H7 (cell line): ENCODE results near the gene SWAP70. TPM values are rescaled to one million over a fixed set of nuclear protein-coding genes. Genes with fewer than 3 reads are reported as not detected.

Source experiments
- DNase-seq: peaks from one replicate; pipeline ENCODE4 v3.0.0; 2012
- H3K27me3 ChIP-seq: 2 replicates; pipeline ENCODE4 v1.6.0; 2011; ENCODE audit warnings: mild to moderate bottlenecking, low read length; ENCODE audit not compliant: control insufficient read depth, insufficient read depth
- H3K36me3 ChIP-seq: replicated peaks from 2 replicates; pipeline ENCODE4 v1.5.1; 2011; ENCODE audit warnings: low read length; ENCODE audit not compliant: control insufficient read depth, insufficient read depth
- H3K4me3 ChIP-seq: 2 replicates; pipeline ENCODE4 v1.5.1; 2011; ENCODE audit warnings: low read depth, mild to moderate bottlenecking, control low read depth, low read length, moderate library complexity; ENCODE audit not compliant: insufficient read depth
- total RNA-seq: library from RNA; depleted of rRNA; stranded (reverse); fragments of >200 nt; shearing (Covaris generic); gene quantifications from 2 replicates; pipeline ENCODE4 v1.2.3, GENCODE V29; 2014

SWAP70 gene
- total RNA-seq, 1 experiment from 2014 or later = 18.5 TPM

DNA sequence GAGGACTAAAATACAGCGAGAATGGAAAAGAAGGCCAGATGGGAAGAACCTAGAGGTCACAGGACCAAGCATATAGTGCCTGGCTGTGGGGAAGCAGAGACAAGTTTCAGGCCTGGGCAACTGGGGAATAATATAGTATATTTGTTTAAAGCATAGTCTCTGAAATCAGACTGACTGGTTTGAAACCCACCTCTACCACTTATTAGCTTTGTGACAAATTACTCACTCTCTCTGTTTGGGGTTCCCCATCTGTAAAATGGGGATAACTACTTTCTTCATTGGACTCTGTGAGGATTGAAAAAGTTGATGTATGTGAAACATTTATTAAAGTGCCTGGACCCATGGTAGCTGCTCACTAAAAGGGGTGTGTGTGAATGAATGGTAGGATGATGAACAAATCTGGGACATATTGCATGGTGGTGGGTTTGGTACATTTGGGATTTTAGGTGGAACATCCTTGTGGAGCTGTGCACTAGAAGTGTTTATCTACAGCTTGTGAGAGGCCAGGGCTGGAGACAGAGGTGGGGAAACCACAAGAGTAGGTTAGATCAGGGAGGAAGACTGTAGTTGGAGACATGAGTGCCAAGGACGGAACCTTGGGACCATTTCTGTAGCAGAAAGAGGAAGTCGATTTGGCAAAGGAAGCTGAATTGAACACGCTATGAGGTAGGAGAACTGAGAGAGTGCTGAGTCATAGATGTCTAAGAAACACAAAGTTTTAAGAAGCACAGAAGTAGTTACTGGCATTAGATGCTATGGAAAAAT lies 52.6 kb downstream of the SWAP70 start:
- Histone ChIP-seq H3K27me3 (no peaks in the 10 kb centered on the region), H3K4me3 (no peak overlapping the region), H3K36me3 (peaks cover 5% of the 10 kb centered on the region)
- DNase-seq = no peak

DNA sequence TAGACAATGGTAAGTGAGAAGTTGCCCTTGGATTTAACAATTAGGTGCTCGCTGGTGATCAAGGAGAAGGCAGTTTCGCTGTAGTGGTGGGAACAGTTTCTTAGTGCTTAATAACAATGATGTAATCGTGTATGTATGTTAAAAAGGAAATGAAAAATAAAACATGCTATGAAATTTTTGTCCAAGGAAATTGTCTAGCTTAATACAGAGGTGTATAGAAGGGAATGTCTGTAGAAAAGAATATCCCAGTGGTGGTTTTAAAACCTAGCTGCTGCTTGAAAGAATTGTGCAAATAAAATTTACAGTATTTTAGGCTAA lies 53.1 kb downstream of the SWAP70 start:
- Histone ChIP-seq H3K27me3 (no peaks in the 10 kb centered on the region), H3K4me3 (no peak overlapping the region), H3K36me3 (peaks cover 5% of the 10 kb centered on the region)
- no peak for DNase-seq

DNA sequence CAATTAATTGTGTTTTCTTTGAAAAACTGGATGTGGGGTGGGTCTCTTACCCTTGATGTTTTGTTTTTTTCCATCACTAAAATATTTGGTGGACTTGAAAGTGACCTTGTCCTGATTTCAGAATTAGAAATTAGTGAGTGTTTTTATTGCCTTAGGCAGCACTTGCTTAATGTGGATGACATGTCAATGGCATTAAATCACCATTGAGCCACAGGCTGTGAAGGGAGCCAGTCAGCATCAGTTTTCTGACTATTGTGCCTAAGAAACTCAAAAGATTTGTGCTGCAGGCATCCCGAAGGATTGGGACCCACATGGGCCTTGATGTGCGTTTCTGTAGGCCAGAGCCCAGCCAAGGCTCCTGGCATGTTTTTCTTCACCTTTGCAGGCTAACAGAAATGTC lies 53.8 kb downstream of the SWAP70 start:
- Histone ChIP-seq H3K4me3 (no peak overlapping the region), H3K27me3 (no peaks in the 10 kb centered on the region), H3K36me3 (peaks cover 5% of the 10 kb centered on the region)
- no peak for DNase-seq

GRCh38 chr11:9718147-9718546 lies 54.3 kb downstream of the SWAP70 start:
- H3K27me3 ChIP-seq = no peaks in the 10 kb centered on the region
- no peak overlapping the region for H3K4me3 ChIP-seq
- DNase-seq = no peak
- peaks cover 4% of the 10 kb centered on the region for H3K36me3 ChIP-seq

- Histone ChIP-seq H3K36me3 (peaks cover 6% of the 10 kb centered on the region), H3K27me3 (no peaks in the 10 kb centered on the region), H3K4me3 (no peak overlapping the region)
- DNase-seq = no peak
These were observed 55.9 kb downstream of the SWAP70 start for GRCh38 chr11:9719566-9720289.

GRCh38 chr11:9720290-9720630 lies 56.4 kb downstream of the SWAP70 start:
- no peaks in the 10 kb centered on the region for H3K27me3 ChIP-seq
- H3K4me3 ChIP-seq = no peak overlapping the region
- no peak for DNase-seq
- peaks cover 2% of the 10 kb centered on the region; the same call in 1 of the 2 replicates for H3K36me3 ChIP-seq

- H3K36me3 ChIP-seq = peaks cover 2% of the 10 kb centered on the region; the same call in 1 of the 2 replicates
- no peaks in the 10 kb centered on the region for H3K27me3 ChIP-seq
- DNase-seq = no peak
- H3K4me3 ChIP-seq = no peak overlapping the region
These were observed 58.1 kb downstream of the SWAP70 start for GRCh38 chr11:9722023-9722422.

DNA sequence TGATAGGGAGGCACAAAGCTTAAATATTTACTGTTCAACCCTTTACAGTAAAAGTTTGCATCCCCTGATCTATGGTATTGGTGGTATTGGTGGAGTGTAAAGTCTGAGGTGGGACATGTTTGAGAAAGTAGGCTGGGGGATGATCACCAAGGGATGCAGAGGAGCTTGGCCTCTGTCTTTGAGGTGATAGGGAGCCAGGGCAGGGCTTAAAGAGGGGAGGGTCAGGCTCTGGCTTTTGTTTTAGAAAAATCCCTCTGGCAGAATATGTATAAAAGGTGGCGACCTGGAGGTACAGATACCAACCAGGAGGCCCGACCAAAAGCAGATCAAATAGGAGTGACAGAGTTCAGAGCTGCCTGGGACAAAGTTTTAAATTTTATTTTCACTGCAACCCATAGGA lies 59.0 kb downstream of the SWAP70 start:
- H3K27me3 ChIP-seq = no peaks in the 10 kb centered on the region
- DNase-seq = no peak
- no peak overlapping the region for H3K4me3 ChIP-seq
- H3K36me3 ChIP-seq = peaks cover 2% of the 10 kb centered on the region; the same call in 1 of the 2 replicates

DNA sequence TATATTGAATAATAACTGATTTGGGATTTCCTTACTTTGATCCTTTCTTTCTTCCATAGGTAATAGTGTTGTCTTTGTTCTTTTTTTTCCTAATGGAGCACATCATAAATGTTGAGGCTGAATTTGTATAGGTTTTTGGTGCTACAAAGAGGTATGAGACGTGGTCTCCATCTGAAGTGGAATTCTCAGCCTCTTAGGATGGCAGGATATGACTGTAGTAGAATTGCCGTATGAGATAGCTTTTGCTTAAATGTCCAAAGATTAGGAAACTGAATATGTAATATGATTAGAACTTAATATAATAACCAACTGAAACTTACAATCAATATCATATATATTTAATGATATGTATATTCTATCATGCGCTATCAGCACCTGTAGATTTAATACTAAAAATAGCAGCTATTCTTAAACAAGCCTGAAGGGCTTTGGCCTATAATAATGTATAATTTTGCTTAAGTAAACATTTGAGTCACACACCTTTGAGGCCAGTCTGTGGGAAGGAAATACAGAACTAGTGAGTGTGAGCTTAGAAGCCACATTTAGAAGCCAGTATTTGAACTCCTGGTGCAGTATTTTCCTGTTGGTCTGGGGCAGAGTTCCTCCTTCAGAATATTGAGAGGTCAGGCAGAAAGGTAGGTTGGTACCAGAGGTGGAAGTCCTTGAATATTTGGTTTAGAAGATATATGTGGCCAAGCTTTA lies 62.6 kb downstream of the SWAP70 start:
- Histone ChIP-seq H3K4me3 (no peak overlapping the region), H3K27me3 (no peaks in the 10 kb centered on the region), H3K36me3 (peaks cover 5% of the 10 kb centered on the region)
- no peak for DNase-seq

DNA sequence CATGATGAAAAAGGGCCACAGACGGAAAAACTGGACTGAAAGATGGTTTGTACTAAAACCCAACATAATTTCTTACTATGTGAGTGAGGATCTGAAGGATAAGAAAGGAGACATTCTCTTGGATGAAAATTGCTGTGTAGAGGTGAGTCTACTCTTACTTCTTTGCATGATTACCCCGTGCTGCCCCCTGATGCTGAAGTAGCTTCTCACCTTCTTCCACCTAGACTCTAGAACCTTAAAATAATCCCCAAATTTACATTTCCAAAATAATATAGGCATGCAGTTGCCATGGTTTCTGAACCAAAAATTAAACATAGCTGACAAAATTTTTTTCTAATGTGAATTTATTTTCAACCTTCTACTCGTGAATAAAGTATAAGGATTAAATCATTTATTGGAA lies 64.2 kb downstream of the SWAP70 start:
- no peak overlapping the region for H3K4me3 ChIP-seq
- H3K27me3 ChIP-seq = no peaks in the 10 kb centered on the region
- no peak for DNase-seq
- H3K36me3 ChIP-seq = peaks cover 11% of the 10 kb centered on the region

- no peak overlapping the region for H3K4me3 ChIP-seq
- no peak for DNase-seq
- peaks cover 9% of the 10 kb centered on the region for H3K36me3 ChIP-seq
- H3K27me3 ChIP-seq = no peaks in the 10 kb centered on the region
These were observed 67.4 kb downstream of the SWAP70 start for GRCh38 chr11:9731256-9731655.

GRCh38 chr11:9732453-9732852 lies 68.6 kb downstream of the SWAP70 start:
- Histone ChIP-seq H3K4me3 (no peak overlapping the region), H3K27me3 (no peaks in the 10 kb centered on the region), H3K36me3 (peaks cover 12% of the 10 kb centered on the region)
- DNase-seq = no peak

DNA sequence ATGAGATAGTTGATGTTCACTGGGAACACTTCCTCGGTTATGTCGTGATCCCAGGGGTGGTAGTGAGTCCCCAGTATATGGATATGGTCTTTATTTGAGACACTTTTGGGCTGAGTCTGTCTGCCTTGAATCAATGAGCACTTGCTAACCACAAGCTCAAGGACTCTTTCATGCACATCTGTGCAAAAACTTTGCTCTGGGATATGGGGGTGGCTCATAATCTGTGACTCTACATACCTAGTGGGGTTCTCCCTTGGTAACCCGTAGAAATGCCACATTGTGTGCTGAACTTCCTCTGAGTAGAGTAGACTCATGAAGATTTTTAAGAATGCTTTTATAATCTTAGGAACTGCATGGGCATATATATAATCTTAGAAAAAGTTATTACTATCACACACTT lies 69.3 kb downstream of the SWAP70 start:
- Histone ChIP-seq H3K4me3 (no peak overlapping the region), H3K36me3 (peaks cover 12% of the 10 kb centered on the region), H3K27me3 (no peaks in the 10 kb centered on the region)
- DNase-seq = no peak

DNA sequence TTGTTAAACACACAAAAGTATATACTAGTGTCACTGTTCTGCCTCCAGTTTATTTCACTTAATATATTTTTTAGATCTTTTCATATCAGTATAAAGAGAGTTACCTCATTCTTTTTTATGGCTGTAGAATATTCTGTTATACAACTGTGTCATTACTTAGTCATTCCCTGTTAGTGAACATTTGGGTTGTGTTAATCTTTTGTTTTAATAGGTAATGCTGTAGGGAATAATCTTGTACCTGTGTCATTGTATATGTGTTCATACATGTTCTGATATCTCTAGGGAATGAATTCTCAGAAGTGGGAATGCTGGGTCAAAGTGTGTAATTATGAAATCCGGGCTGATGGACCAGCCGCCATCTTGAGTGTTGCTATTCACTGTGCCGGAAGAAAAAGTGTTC lies 71.4 kb downstream of the SWAP70 start:
- H3K4me3 ChIP-seq = no peak overlapping the region

DNA sequence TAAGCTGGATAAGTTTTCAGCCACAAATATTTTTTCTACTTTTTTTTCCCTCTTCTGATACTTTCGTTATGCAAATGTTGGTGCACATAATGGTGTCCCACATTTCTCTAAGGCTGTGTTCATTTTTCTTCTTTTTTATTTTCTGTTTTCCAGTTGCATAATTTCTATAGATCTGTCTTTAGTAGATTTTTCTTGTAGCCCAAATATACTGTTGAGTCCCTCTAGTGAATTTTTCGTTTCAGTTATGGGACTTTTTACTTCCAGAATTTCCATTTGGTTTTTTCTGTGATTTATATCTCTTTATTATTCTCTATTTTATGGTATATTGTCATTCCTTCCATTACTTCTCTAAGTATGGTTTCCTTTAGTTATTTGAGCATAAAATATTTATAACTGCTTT lies 72.0 kb downstream of the SWAP70 start:
- DNase-seq = no peak
- Histone ChIP-seq H3K27me3 (no peaks in the 10 kb centered on the region), H3K36me3 (peaks cover 18% of the 10 kb centered on the region), H3K4me3 (no peak overlapping the region)

More for the DNA sequence above, 71.4 kb downstream of the SWAP70 start:
- peaks cover 17% of the 10 kb centered on the region for H3K36me3 ChIP-seq
- H3K27me3 ChIP-seq = no peaks in the 10 kb centered on the region
- DNase-seq = no peak
